Lower leg skin (tissue), 4 donors: ENCODE results near the gene PBOV1. TPM values are rescaled to one million over a fixed set of nuclear protein-coding genes. Genes with fewer than 3 reads are reported as not detected.

Source experiments
- DNase-seq, 2 donors: peaks; one replicate each; pipeline ENCODE4 v3.0.0-alpha.2; 2019; ENCODE audit warnings: low spot score in 2 of 2
- H3K4me3 ChIP-seq: fragments of 200-600 bp; sonication (generic); 2 replicates; pipeline ENCODE4 v1.5.1; 2017; ENCODE audit warnings: mild to moderate bottlenecking, low read depth; ENCODE audit not compliant: poor library complexity, severe bottlenecking
- CTCF ChIP-seq, 3 donors: fragments of 450-650 bp; IDR thresholded peaks; one replicate each; pipeline ENCODE4 v1.5.1; 2016; ENCODE audit warnings: antibody characterized with exemption in 3 of 3, mild to moderate bottlenecking in 3 of 3, moderate library complexity in 2 of 3
- POLR2A ChIP-seq, 2 donors: fragments of 450-650 bp; IDR thresholded peaks; one replicate each; pipeline ENCODE4 v1.6.1; 2016 to 2017; ENCODE audit warnings: antibody characterized with exemption in 2 of 2, mild to moderate bottlenecking in 1 of 2, moderate library complexity in 1 of 2
- WGBS, 2 donors: methylation state at CpG; one replicate each; pipeline ENCODE4 v1.1.5; 2018; 5-methylcytosine and 5-hydroxymethylcytosine counted together
- intact Hi-C: fragments of 100-400 bp; cut with DNase I; formaldehyde crosslinking; loops from one replicate; pipeline ENCODE4 v1.15.0; 2023; ENCODE audit warnings: low total_unique reads
- total RNA-seq, 4 donors: library from RNA; depleted of rRNA; stranded (reverse); fragments of >200 nt; gene quantifications; one replicate each; pipeline ENCODE4 v1.1.0, GENCODE V29; 2016

PBOV1 gene
- total RNA-seq, 4 donors from 2014 or later: not detected

DNA sequence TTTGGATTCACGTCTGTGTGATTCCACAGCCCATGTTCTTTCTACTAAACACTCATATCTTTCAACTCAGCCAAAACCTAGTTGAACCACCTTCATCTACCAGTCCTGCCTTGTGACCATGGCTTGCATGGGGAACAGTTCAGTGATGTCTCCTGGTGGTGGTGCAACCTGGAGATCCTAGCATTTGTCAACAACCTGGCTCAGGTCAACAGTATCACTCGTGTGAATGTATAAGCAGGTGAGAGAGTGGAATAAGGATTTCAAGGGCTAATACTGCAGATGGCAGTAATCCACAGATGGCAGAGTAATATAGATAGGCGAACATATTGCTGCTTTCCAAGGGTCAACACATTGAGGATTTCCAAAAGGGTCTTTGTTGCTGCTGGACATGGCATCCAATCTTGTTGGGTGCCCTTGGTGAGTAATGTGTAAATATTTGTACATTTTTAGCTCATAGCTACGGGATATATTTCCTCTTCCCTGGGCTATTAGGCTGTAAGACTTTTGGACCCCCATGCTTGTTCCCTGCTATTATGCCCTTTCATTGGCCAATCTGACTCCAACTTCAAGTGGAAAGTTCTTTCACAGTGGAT, 13.4 kb downstream of the PBOV1 start:
- TF ChIP-seq POLR2A (IDR thresholded peaks at IDR 0.05) (no peak), CTCF (IDR thresholded peaks at IDR 0.05) (no peak)

GRCh38 chr6:138204303-138204702, 14.0 kb downstream of the PBOV1 start:
- intact Hi-C loops: no loop called here
- TF ChIP-seq POLR2A (IDR thresholded peaks at IDR 0.05) (no peak), CTCF (IDR thresholded peaks at IDR 0.05) (no peak)
- no peak for DNase-seq
- no peak overlapping the region for H3K4me3 ChIP-seq

More for the DNA sequence above, 13.4 kb downstream of the PBOV1 start:
- no peak overlapping the region for H3K4me3 ChIP-seq
- intact Hi-C loops: no loop called here
- DNase-seq: no peak
- WGBS, 2 donors: 88 to 89% methylated on average over 4 of the region's 4 CpGs

DNA sequence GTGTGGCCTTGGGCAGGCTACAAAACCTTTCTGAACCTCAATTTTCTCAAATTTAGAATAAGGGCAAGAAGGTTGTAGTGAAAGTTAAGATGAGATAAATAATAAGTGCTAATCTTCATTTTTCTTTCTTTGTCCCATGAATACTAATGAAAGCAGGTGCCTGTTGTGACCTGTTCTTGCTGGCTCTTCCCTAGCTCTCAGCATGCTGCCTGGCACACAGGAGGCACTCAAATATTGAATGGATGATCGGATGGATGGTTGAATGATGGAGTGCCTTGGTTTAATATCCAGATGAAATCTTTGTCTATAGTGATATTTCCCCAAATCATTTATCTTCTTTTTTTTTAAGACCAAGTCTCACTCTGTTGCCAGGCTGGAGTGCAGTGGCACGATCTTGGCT, 15.0 kb downstream of the PBOV1 start:
- intact Hi-C loops: no loop called here
- 63 to 74% methylated on average over 2 of the region's 2 CpGs for WGBS, 2 donors
- H3K4me3 ChIP-seq: no peak overlapping the region
- no peak for DNase-seq
- TF ChIP-seq CTCF (IDR thresholded peaks at IDR 0.05) (no peak), POLR2A (IDR thresholded peaks at IDR 0.05) (no peak)

- H3K4me3 ChIP-seq: no peak overlapping the region
- DNase-seq: no peak
- 83 to 84% methylated on average over 4 of the region's 4 CpGs for WGBS, 2 donors
- no peak for TF ChIP-seq CTCF (IDR thresholded peaks at IDR 0.05)
- no peak for TF ChIP-seq POLR2A (IDR thresholded peaks at IDR 0.05)
- intact Hi-C loops: no loop called here
Observed at GRCh38 chr6:138201836-138202235, 16.5 kb downstream of the PBOV1 start.

- intact Hi-C loops: no loop called here
- no peak for TF ChIP-seq CTCF (IDR thresholded peaks at IDR 0.05)
- TF ChIP-seq POLR2A (IDR thresholded peaks at IDR 0.05): no peak
- no peak for DNase-seq
- WGBS, 2 donors: 67 to 68% methylated on average over 6 of the region's 6 CpGs
- no peak overlapping the region for H3K4me3 ChIP-seq
Observed at GRCh38 chr6:138198430-138199091, 19.7 kb downstream of the PBOV1 start.

GRCh38 chr6:138197570-138197969, 20.7 kb downstream of the PBOV1 start:
- 96% methylated on average over 7 of the region's 7 CpGs for WGBS, 2 donors
- H3K4me3 ChIP-seq: no peak overlapping the region
- DNase-seq: no peak
- TF ChIP-seq POLR2A (IDR thresholded peaks at IDR 0.05) (no peak), CTCF (IDR thresholded peaks at IDR 0.05) (no peak)
- intact Hi-C loops: no loop called here
